Liver (tissue), 2 donors: ENCODE results near the gene EPM2A.

Experiments
- CTCF ChIP-seq: fragments of 150-350 bp; IDR thresholded peaks from 2 replicates; pipeline ENCODE4 v1.5.1; 2017; ENCODE audit warnings: improper control_type of control experiment, low read depth, low read length; ENCODE audit not compliant: missing input control
- YY1 ChIP-seq: IDR thresholded peaks from 2 replicates; pipeline ENCODE4 v1.6.1; 2016; ENCODE audit warnings: antibody characterized with exemption, mild to moderate bottlenecking
- donor health status: healthy.

GRCh38 chr6:145631374-145631773, 103.9 kb downstream of the EPM2A start:
- no peak for TF ChIP-seq CTCF
- TF ChIP-seq YY1 = no peak
